Left lung (tissue), 10 donors: ENCODE measurements around the gene TMEM204. TPM values are rescaled to one million over a fixed set of nuclear protein-coding genes. Genes with fewer than 3 reads are reported as not detected.

Experiments
- ATAC-seq: fragments of 200-7000 bp; cut with Tn5 transposase; one replicate; pipeline ENCODE4 v1.9.1; 2020; ENCODE audit warnings: moderate library complexity
- DNase-seq, 4 donors: peaks; one replicate each; pipeline ENCODE4 v3.0.0-alpha.2; 2013 to 2020
- H3K27ac ChIP-seq, 2 donors: fragments of 200-600 bp; sonication (generic) in 1 of 2; one replicate each; pipeline versions ENCODE4 v1.5.0 to v1.8.0; 2020 to 2021
- H3K27me3 ChIP-seq, 2 donors: fragments of 200-600 bp; sonication (generic) in 1 of 2; one replicate each; pipeline versions ENCODE4 v1.5.0 to v1.8.0; 2020 to 2021
- H3K36me3 ChIP-seq, 2 donors: fragments of 200-600 bp; sonication (generic) in 1 of 2; one replicate each; pipeline versions ENCODE4 v1.5.0 to v1.8.0; 2020 to 2021
- H3K4me1 ChIP-seq, 2 donors: fragments of 200-600 bp; one replicate each; pipeline ENCODE4 v1.8.0; 2021
- H3K4me3 ChIP-seq, 2 donors: fragments of 200-600 bp; sonication (generic) in 1 of 2; one replicate each; pipeline versions ENCODE4 v1.5.0 to v1.8.0; 2020 to 2021; ENCODE audit warnings: mild to moderate bottlenecking in 1 of 2
- H3K9me3 ChIP-seq, 2 donors: fragments of 200-600 bp; sonication (generic) in 1 of 2; one replicate each; pipeline versions ENCODE4 v1.5.0 to v1.8.0; 2020 to 2021
- CTCF ChIP-seq, 2 donors: fragments of 200-600 bp; sonication (generic) in 1 of 2; IDR thresholded peaks; one replicate each; pipeline versions ENCODE4 v1.5.0 to v1.8.0; 2021; ENCODE audit warnings: antibody characterized with exemption in 2 of 2
- intact Hi-C, 2 donors: fragments of 100-400 bp; cut with DNase I; formaldehyde crosslinking; loops; one replicate each; pipeline versions ENCODE4 v1.11.2 to v1.14.2; 2022
- polyA plus RNA-seq, 6 donors: library from polyadenylated mRNA; unstranded; fragments of 120-200 nt; gene quantifications; one replicate each; pipeline ENCODE4 v1.2.1, GENCODE V29; 2013; ENCODE audit not compliant: insufficient read length in 6 of 6
- total RNA-seq, 2 donors: library from RNA; stranded (reverse); fragmentation: NEBNext Ultra II Directional; extraction: Animal tissue kit (Norgen Biotek cat#: 25700); gene quantifications; one replicate each; pipeline ENCODE4 v1.2.1, GENCODE V29; 2021
- donor health status: DM: no; HTN: yes; CAD: no.
- donor health status: DM: no; HTN: no; CAD: no.

The TMEM204 gene
- total and polyA plus RNA-seq, 8 donors, result 15.4 to 28.7 (median 19.8) TPM

GRCh38 chr16:1492082-1492922 lies 41.2 kb upstream of the TMEM204 start:
- Histone ChIP-seq H3K36me3 (peaks cover 0 to 27% of the 10 kb centered on the region in 2 donors), H3K4me3 (peak overlapping the region; percentile 47 to 70), H3K4me1 (peaks cover 9 to 28% of the 10 kb centered on the region in 2 donors), H3K9me3 (no peaks in the 10 kb centered on the region), H3K27ac (peak overlapping the region; percentile 71 to 72), H3K27me3 (no peaks in the 10 kb centered on the region)
- TF ChIP-seq CTCF (IDR thresholded peaks at IDR 0.05), result no peak
- intact Hi-C loops, result no loop called here
- ATAC-seq (no peak), DNase-seq (no peak)

GRCh38 chr16:1492923-1493745 lies 40.3 kb upstream of the TMEM204 start, which contains the start of gene TELO2:
TSS of gene TELO2 (plus strand) at chr16:1493360. CDS start at chr16:1494282, 922 bp downstream.
- Histone ChIP-seq H3K27me3 (no peaks in the 10 kb centered on the region), H3K9me3 (no peaks in the 10 kb centered on the region), H3K36me3 (peaks cover 0 to 36% of the 10 kb centered on the region in 2 donors), H3K4me3 (peak within 1 kb of the TSS; percentile 47 to 70), H3K27ac (peak within 1 kb of the TSS; percentile 71 to 72), H3K4me1 (peaks cover 9 to 28% of the 10 kb centered on the region in 2 donors)
- DNase-seq (peak; percentile 83 to 96 (median 88)), ATAC-seq (peak; percentile 97)
- peak in 1 of 2 donors; percentile 12 for TF ChIP-seq CTCF (IDR thresholded peaks at IDR 0.05)
- intact Hi-C loops, result no loop called here

- Histone ChIP-seq H3K36me3 (peaks cover 0 to 41% of the 10 kb centered on the region in 2 donors), H3K4me1 (peaks cover 9 to 28% of the 10 kb centered on the region in 2 donors), H3K9me3 (no peaks in the 10 kb centered on the region), H3K27me3 (no peaks in the 10 kb centered on the region), H3K27ac (peak overlapping the region in 1 of 2 donors; percentile 72), H3K4me3 (peak overlapping the region; percentile 47 to 70)
- no peak for TF ChIP-seq CTCF (IDR thresholded peaks at IDR 0.05)
- DNase-seq (peak in 1 of 4 donors; percentile 83), ATAC-seq (peak; percentile 26)
- intact Hi-C loops, result no loop called here
Observed at GRCh38 chr16:1493746-1494094, 39.7 kb upstream of the TMEM204 start.

- Histone ChIP-seq H3K27me3 (no peaks in the 10 kb centered on the region), H3K36me3 (peaks cover 0 to 46% of the 10 kb centered on the region in 2 donors), H3K9me3 (no peaks in the 10 kb centered on the region), H3K4me1 (peaks cover 9 to 28% of the 10 kb centered on the region in 2 donors), H3K4me3 (peak overlapping the region; percentile 47 to 70), H3K27ac (no peak overlapping the region)
- DNase-seq (peak in 2 of 4 donors; percentile 65 to 79), ATAC-seq (peak; percentile 6)
- intact Hi-C loops, result no loop called here
- TF ChIP-seq CTCF (IDR thresholded peaks at IDR 0.05), result peak in 1 of 2 donors; percentile 53
Observed at GRCh38 chr16:1494129-1494640, 39.3 kb upstream of the TMEM204 start.
